ENCODE results near the gene RCAN3.
A peak's percentile ranks its signal among the peaks of the same experiment; 100 is the strongest.

RCAN3 gene

GRCh38 chr1:24553931-24554330 is 51.3 kb downstream of the RCAN3 start:
- DNase-seq = no peak

- DNase-seq = no peak
Measured at GRCh38 chr1:24554714-24555113, 52.1 kb downstream of the RCAN3 start.

GRCh38 chr1:24555591-24556413 is 53.2 kb downstream of the RCAN3 start, which contains the start of gene NCMAP:
Gene NCMAP, plus strand, starts transcription at chr1:24556087. Its CDS starts 39,344 bp downstream, at chr1:24595431.
- DNase-seq = peak; percentile 40

- DNase-seq = no peak
Measured at GRCh38 chr1:24556414-24556795, 53.8 kb downstream of the RCAN3 start.

- DNase-seq = no peak
Measured at GRCh38 chr1:24557220-24557619, 54.6 kb downstream of the RCAN3 start.

GRCh38 chr1:24557711-24558131 is 55.1 kb downstream of the RCAN3 start:
- DNase-seq = no peak

- DNase-seq = no peak
Measured at GRCh38 chr1:24558455-24558854, 55.8 kb downstream of the RCAN3 start.

GRCh38 chr1:24558902-24559791 is 56.5 kb downstream of the RCAN3 start:
- no peak for DNase-seq

GRCh38 chr1:24560361-24560760 is 57.7 kb downstream of the RCAN3 start:
- DNase-seq = no peak

GRCh38 chr1:24562625-24563024 is 60.0 kb downstream of the RCAN3 start:
- no peak for DNase-seq

- DNase-seq = no peak
Measured at GRCh38 chr1:24564695-24565094, 62.1 kb downstream of the RCAN3 start.

- DNase-seq = no peak
Measured at GRCh38 chr1:24566236-24566867, 63.7 kb downstream of the RCAN3 start.

- DNase-seq = no peak
Measured at GRCh38 chr1:24567792-24568388, 65.3 kb downstream of the RCAN3 start.

GRCh38 chr1:24568475-24568874 is 65.8 kb downstream of the RCAN3 start:
- no peak for DNase-seq

GRCh38 chr1:24570265-24571125 is 67.9 kb downstream of the RCAN3 start:
- DNase-seq = no peak

- no peak for DNase-seq
Measured at GRCh38 chr1:24572301-24572700, 69.7 kb downstream of the RCAN3 start.

GRCh38 chr1:24575905-24576587 is 73.4 kb downstream of the RCAN3 start:
- DNase-seq = no peak

GRCh38 chr1:24578846-24579245 is 76.2 kb downstream of the RCAN3 start:
- no peak for DNase-seq

GRCh38 chr1:24580756-24581155 is 78.1 kb downstream of the RCAN3 start:
- DNase-seq = no peak

- no peak for DNase-seq
Measured at GRCh38 chr1:24584171-24584647, 81.6 kb downstream of the RCAN3 start.

GRCh38 chr1:24586119-24586518 is 83.5 kb downstream of the RCAN3 start:
- no peak for DNase-seq
